H1 (cell line): ENCODE results near the gene MMS22L. TPM values are rescaled to one million over a fixed set of nuclear protein-coding genes. Genes with fewer than 3 reads are reported as not detected.

Experiments used
- CHD7 ChIP-seq: fragments of 300-600 bp; sonication (generic); IDR thresholded peaks from 2 replicates; pipeline ENCODE4 v1.7.1; 2012; ENCODE audit warnings: low read length, moderate library complexity, mild to moderate bottlenecking, inconsistent platforms; ENCODE audit not compliant: insufficient replicate concordance
- NANOG ChIP-seq: IDR thresholded peaks from 2 replicates; pipeline ENCODE4 v1.6.1; 2011; ENCODE audit warnings: low read length, low read depth, mild to moderate bottlenecking, inconsistent platforms; ENCODE audit not compliant: insufficient read depth, poor library complexity, severe bottlenecking
- POU5F1 ChIP-seq: IDR thresholded peaks from 2 replicates; pipeline ENCODE4 v1.6.1; 2011; ENCODE audit warnings: low read depth, mild to moderate bottlenecking, low read length, moderate library complexity
- SP2 ChIP-seq: IDR thresholded peaks from 2 replicates; pipeline ENCODE4 v1.6.1; 2012; ENCODE audit warnings: mild to moderate bottlenecking, low read length, inconsistent platforms
- polyA plus RNA-seq, 7 experiments: library from polyadenylated mRNA; depleted of rRNA in 3 of 7; stranded (reverse) in 5 of 7; unstranded in 2 of 7; fragments of >200 nt in 5 of 7; fragments of 200-250 nt in 2 of 7; gene quantifications; 1 replicate in 5 of 7; 2 replicates in 1 of 7; 4 replicates in 1 of 7; pipeline versions ENCODE4 v1.2.1 to v1.2.3, GENCODE V29; 2011 to 2013; ENCODE audit warnings: missing spikeins in 2 of 7, mixed read lengths in 2 of 7
- total RNA-seq: library from RNA; stranded (reverse); fragmentation: NEBNext Ultra II Directional; extraction: Animal tissue kit (Norgen Biotek cat#: 25700); gene quantifications from 2 replicates; pipeline ENCODE4 v1.2.1, GENCODE V29; 2021

MMS22L gene
- total and polyA plus RNA-seq, 2 of the 8 experiments (the other 6 are each of a cell fraction or from before 2014, with no cell fraction given): 11.1 to 32.6 TPM

DNA sequence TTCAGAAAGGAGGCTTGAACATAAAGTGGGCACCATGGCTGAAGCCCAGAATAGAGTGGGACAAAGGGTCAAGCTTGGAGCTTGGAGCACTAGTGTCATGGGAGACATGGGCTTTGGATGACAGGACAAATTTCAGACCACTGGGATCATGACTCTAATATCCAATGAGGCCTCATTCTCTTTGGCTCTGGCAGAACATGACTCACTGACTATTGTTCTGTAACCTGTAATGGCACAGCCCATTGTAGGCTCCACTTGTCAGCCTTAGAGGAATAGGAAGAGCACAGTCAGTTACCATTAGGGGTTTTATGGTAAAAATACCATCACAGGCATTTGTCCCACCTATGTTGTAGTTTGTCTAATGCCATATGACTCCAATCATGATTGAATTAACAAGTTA, 34.0 kb upstream of the MMS22L start (continued):
- no peak for TF ChIP-seq CHD7
- no peak for TF ChIP-seq SP2
- TF ChIP-seq POU5F1: no peak
- TF ChIP-seq NANOG: no peak
- TF ChIP-seq, all 59 proteins: peak for 0
